Stomach (tissue), 9 donors: Measurements from ENCODE around the gene TNRC6C. TPM values are rescaled to one million over a fixed set of nuclear protein-coding genes. Genes with fewer than 3 reads are reported as not detected.

ENCODE experiments used
- DNase-seq, 2 donors: peaks; one replicate each; pipeline versions ENCODE4 v3.0.0 to v3.0.0-alpha.2; 2013 to 2019
- H3K27ac ChIP-seq, 5 donors: fragments of 200-600 bp in 4 of 5; sonication (generic) in 4 of 5; one replicate each; pipeline ENCODE4 v1.5.1; 2013 to 2019; ENCODE audit warnings: mild to moderate bottlenecking in 1 of 5, moderate library complexity in 1 of 5
- H3K27me3 ChIP-seq, 3 donors: fragments of 200-600 bp; sonication (generic); one replicate each; pipeline ENCODE4 v1.5.1; 2017 to 2019; ENCODE audit warnings: mixed run types in 1 of 3
- H3K36me3 ChIP-seq, 4 donors: fragments of 200-600 bp; sonication (generic); 1 replicate in 3 of 4; 2 replicates in 1 of 4; pipeline ENCODE4 v1.5.1; 2016 to 2019
- H3K4me1 ChIP-seq, 4 donors: fragments of 200-600 bp; sonication (generic); one replicate each; pipeline ENCODE4 v1.5.1; 2016 to 2019
- H3K4me3 ChIP-seq, 4 donors: fragments of 200-600 bp; sonication (generic) in 3 of 4; one replicate each; pipeline ENCODE4 v1.5.1; 2016 to 2019; ENCODE audit warnings: mild to moderate bottlenecking in 1 of 4
- H3K9me3 ChIP-seq, 4 donors: fragments of 200-600 bp; sonication (generic); one replicate each; pipeline ENCODE4 v1.5.1; 2016 to 2019
- EP300 ChIP-seq: sonication (generic); formaldehyde crosslinking; IDR thresholded peaks from one replicate; pipeline ENCODE4 v1.6.1; 2017; ENCODE audit warnings: antibody characterized with exemption
- POLR2A ChIP-seq, 4 donors: fragments of 450-650 bp; IDR thresholded peaks; one replicate each; pipeline ENCODE4 v1.6.1; 2016; ENCODE audit warnings: antibody characterized with exemption in 4 of 4, control low read depth in 2 of 4, mild to moderate bottlenecking in 1 of 4, moderate library complexity in 1 of 4
- POLR2AphosphoS5 ChIP-seq, 3 donors: sonication (generic); formaldehyde crosslinking; IDR thresholded peaks; one replicate each; pipeline ENCODE4 v1.6.1; 2016; ENCODE audit warnings: antibody characterized with exemption in 3 of 3
- WGBS, 5 donors: extraction: QIAGEN DNeasy Blood & Tissue Kit in 3 of 5; methylation state at CpG; one replicate each; pipeline versions ENCODE4 v1.1.5 to v1.1.7; 2013 to 2018; 5-methylcytosine and 5-hydroxymethylcytosine counted together
- intact Hi-C: fragments of 100-400 bp; cut with DNase I; formaldehyde crosslinking; loops from one replicate; pipeline ENCODE4 v1.15.1; 2023; ENCODE audit warnings: low total_unique reads
- polyA plus RNA-seq, 3 donors: library from polyadenylated mRNA; stranded (reverse); fragments of 200-250 nt; gene quantifications; one replicate each; pipeline ENCODE4 v1.2.3, GENCODE V29; 2013
- total RNA-seq, 5 donors: library from RNA; depleted of rRNA; stranded (reverse); fragments of >200 nt; gene quantifications; one replicate each; pipeline versions ENCODE4 v1.1.0 to v1.2.3, GENCODE V29; 2014 to 2016
- TF ChIP-seq, protein P1 (sequence below), 7 experiments: fragments of 450-650 bp in 4 of 7; fragments of 200-600 bp in 3 of 7; sonication (generic) in 3 of 7; IDR thresholded peaks; one replicate each; pipeline ENCODE4 v1.5.1; 2016 to 2019; ENCODE audit warnings: antibody characterized with exemption in 7 of 7, control low read depth in 2 of 7, mild to moderate bottlenecking in 1 of 7
- donor health status: healthy with polysubstance abuse.
- donor health status: Bipolar disorder and iron deficiency.
- donor health status: healthy.

The TNRC6C gene
- total and polyA plus RNA-seq, 8 donors = 0.92 to 64.8 (median 9.6) TPM

GRCh38 chr17:78001182-78001581 is 42.7 kb downstream of the TNRC6C start:
- TF ChIP-seq, protein P1, sequence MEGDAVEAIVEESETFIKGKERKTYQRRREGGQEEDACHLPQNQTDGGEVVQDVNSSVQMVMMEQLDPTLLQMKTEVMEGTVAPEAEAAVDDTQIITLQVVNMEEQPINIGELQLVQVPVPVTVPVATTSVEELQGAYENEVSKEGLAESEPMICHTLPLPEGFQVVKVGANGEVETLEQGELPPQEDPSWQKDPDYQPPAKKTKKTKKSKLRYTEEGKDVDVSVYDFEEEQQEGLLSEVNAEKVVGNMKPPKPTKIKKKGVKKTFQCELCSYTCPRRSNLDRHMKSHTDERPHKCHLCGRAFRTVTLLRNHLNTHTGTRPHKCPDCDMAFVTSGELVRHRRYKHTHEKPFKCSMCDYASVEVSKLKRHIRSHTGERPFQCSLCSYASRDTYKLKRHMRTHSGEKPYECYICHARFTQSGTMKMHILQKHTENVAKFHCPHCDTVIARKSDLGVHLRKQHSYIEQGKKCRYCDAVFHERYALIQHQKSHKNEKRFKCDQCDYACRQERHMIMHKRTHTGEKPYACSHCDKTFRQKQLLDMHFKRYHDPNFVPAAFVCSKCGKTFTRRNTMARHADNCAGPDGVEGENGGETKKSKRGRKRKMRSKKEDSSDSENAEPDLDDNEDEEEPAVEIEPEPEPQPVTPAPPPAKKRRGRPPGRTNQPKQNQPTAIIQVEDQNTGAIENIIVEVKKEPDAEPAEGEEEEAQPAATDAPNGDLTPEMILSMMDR (IDR thresholded peaks at IDR 0.05) = no peak
- no peak for TF ChIP-seq POLR2AphosphoS5 (IDR thresholded peaks at IDR 0.05)
- no peak for TF ChIP-seq POLR2A (IDR thresholded peaks at IDR 0.05)
- no peak for TF ChIP-seq EP300
- intact Hi-C loops = no loop called here
- 46 to 72% (median 64%) methylated on average over 3 of the region's 3 CpGs for WGBS, 5 donors

DNA sequence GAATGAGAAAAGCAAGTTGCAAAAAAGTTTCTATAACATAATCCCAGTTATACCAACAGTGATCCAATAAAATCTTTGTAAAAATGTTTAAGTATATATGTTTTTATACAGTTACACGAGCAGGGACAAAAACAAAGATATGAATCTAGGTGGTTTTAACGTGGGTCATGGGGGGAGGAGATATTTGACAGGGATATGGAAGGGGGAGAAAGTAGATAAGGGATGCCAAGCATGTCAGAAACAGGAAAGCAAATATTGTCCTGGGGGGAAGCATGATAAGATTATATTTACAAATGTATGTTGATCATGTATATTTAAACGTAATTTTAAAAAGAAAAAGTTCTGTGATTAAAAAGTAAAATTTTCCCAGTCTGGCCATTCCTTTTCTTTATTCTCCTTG is 43.1 kb downstream of the TNRC6C start:
- Histone ChIP-seq H3K27me3 (no peaks in the 10 kb centered on the region), H3K27ac (no peak overlapping the region), H3K4me1 (peaks cover 0 to 31% (median 14%) of the 10 kb centered on the region in 4 donors), H3K36me3 (peaks cover 0 to 19% (median 9%) of the 10 kb centered on the region in 4 donors), H3K4me3 (no peak overlapping the region), H3K9me3 (no peaks in the 10 kb centered on the region)
- intact Hi-C loops = no loop called here
- WGBS, 5 donors = 18 to 40% (median 36%) methylated on average over 3 of the region's 3 CpGs
- TF ChIP-seq, protein P1 (IDR thresholded peaks at IDR 0.05) = no peak
- TF ChIP-seq POLR2AphosphoS5 (IDR thresholded peaks at IDR 0.05) = no peak
- TF ChIP-seq POLR2A (IDR thresholded peaks at IDR 0.05) = no peak
- no peak for TF ChIP-seq EP300
- DNase-seq = no peak

More at GRCh38 chr17:78001182-78001581, 42.7 kb downstream of the TNRC6C start:
- Histone ChIP-seq H3K9me3 (no peaks in the 10 kb centered on the region), H3K27ac (no peak overlapping the region), H3K4me1 (peaks cover under 1 to 35% (median 18%) of the 10 kb centered on the region in 4 donors), H3K27me3 (no peaks in the 10 kb centered on the region), H3K36me3 (peaks cover 0 to 19% (median 9%) of the 10 kb centered on the region in 4 donors), H3K4me3 (no peak overlapping the region)
- peak in 1 of 2 donors; percentile 20 for DNase-seq

DNA sequence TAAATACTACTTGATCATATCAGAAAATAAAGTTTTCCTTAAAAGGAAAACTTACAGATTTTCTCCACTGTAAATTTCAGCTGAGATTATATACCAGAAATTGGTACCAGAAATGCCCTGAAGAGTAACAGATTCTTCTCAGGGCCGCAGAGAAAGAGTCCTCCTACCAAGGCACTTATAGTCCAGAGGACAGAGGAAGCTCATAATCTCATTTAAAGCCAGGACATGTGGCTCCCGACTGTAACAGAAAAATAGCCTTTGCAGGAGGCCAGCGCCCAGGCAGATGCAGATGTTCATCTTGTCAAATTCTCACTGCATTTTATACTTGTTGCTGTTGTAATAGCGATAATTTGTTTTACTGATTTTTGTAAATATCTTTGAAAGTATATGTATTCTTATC is 43.7 kb downstream of the TNRC6C start:
- Histone ChIP-seq H3K4me1 (peaks cover 0 to 30% (median 12%) of the 10 kb centered on the region in 4 donors), H3K27me3 (no peaks in the 10 kb centered on the region), H3K36me3 (peaks cover 0 to 19% (median 12%) of the 10 kb centered on the region in 4 donors), H3K27ac (no peak overlapping the region), H3K9me3 (no peaks in the 10 kb centered on the region), H3K4me3 (no peak overlapping the region)
- no peak for DNase-seq
- TF ChIP-seq POLR2A (IDR thresholded peaks at IDR 0.05) = no peak
- no peak for TF ChIP-seq EP300
- TF ChIP-seq, protein P1 (IDR thresholded peaks at IDR 0.05) = no peak
- no peak for TF ChIP-seq POLR2AphosphoS5 (IDR thresholded peaks at IDR 0.05)
- intact Hi-C loops = no loop called here
- 84 to 94% (median 89%) methylated on average over 4 of the region's 4 CpGs for WGBS, 5 donors

GRCh38 chr17:78005452-78006171 is 47.1 kb downstream of the TNRC6C start:
- H3K4me3 ChIP-seq = no peak overlapping the region
- no peaks in the 10 kb centered on the region for H3K27me3 ChIP-seq
- no peak overlapping the region for H3K27ac ChIP-seq
- WGBS, 5 donors = 75 to 84% (median 81%) methylated on average over 3 of the region's 3 CpGs
- no peak for DNase-seq
- no peak for TF ChIP-seq POLR2A (IDR thresholded peaks at IDR 0.05)
- no peak for TF ChIP-seq POLR2AphosphoS5 (IDR thresholded peaks at IDR 0.05)
- TF ChIP-seq, protein P1 (IDR thresholded peaks at IDR 0.05) = no peak
- TF ChIP-seq EP300 = no peak
- intact Hi-C loops = no loop called here
- H3K9me3 ChIP-seq = no peaks in the 10 kb centered on the region
- peaks cover 0 to 11% (median 5%) of the 10 kb centered on the region in 4 donors for H3K4me1 ChIP-seq
- H3K36me3 ChIP-seq = peaks cover 0 to 36% (median 25%) of the 10 kb centered on the region in 4 donors
